ENCODE measurements around the gene ROBO1.
"Not testable (repeated sequence)": the region's sequence is repeated elsewhere in the genome, so short reads cannot be mapped to it uniquely, and the experiment has no call there.

ROBO1 gene

DNA sequence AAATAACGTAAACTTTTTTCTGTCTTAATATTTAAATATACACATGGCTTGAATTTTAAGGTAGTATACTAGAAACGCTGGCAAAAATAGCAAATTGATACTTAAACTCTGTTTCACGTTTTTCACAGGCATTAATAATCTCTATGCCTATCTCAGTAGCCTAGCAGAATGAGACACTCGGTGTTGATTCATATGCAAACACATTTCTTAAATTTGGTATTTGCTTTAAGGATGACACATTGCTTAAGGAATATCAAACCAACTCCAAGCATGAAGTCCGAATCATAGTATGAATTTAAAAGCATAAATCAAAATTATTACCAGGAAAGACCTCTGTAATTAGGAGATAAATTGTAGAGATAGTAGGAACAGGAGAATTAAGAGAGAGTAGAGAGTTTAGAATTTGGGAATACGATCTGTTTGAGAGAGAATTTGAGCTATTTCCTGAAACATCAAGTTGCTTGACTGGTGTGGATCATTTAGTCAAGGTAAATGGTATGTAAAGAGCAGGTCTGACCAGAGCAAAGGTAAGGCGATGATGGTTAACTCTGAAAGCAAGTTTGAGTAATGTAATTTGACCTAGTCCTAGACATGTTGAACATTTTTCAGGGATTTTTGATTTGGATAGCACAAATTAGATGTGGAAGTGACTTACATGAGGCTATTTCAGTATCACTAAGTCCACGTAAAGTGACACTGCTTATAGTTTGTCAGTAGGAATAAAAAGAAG lies 236.1 kb downstream of the ROBO1 start:
- H3K27ac ChIP-seq = no peak overlapping the region
- TF ChIP-seq EZH2 (IDR thresholded peaks at IDR 0.05) (no peak), FOXP2 (optimal IDR thresholded peaks at IDR 0.05; ENCODE audit: control extremely low read depth, extremely low read length, insufficient read depth) (no peak), POLR2AphosphoS5 (IDR thresholded peaks at IDR 0.05; ENCODE audit: borderline replicate concordance, low read depth, low read length) (no peak)
- no peak overlapping the region for H3K4me3 ChIP-seq
- no peak for DNase-seq (ENCODE audit: low read depth, low spot score)
- no peak overlapping the region for H3K9ac ChIP-seq (ENCODE audit: insufficient read length)
- no peaks in the 10 kb centered on the region for H3K9me3 ChIP-seq (ENCODE audit: low read depth, low read length)
- H3K36me3 ChIP-seq (ENCODE audit: insufficient read depth, low read length) = no peaks in the 10 kb centered on the region

DNA sequence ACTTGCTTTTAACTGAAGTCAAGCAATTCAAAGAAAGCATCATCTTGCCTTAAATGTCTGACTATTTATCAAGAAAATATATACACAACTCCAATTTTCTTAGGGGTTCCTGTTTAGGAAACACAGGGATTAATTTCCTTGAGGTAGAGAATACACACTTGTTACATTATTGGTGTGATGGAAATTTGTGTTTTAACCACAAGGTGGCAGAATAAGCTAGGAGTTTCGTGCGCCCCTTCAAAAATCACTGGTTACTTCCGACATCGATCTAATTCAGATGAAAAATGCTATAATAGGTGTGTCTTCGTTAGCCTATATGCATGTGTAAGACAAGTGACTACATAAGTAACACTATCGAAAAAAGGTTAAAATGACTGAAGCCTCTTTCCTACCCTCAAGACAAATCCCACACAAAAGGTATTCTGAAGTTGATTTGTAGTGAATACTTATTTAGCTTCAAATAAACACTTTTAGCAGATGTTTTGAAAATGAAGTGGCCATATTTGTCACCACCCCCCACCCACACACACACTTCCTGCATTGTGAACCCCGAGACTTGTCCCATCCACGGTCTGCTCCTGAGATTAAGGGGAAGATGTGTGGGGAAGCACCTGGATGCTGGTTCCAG lies 246.5 kb downstream of the ROBO1 start:
- no peaks in the 10 kb centered on the region for H3K36me3 ChIP-seq (ENCODE audit: insufficient read depth, low read length)
- H3K4me3 ChIP-seq = peak overlapping the region; percentile 56
- DNase-seq (ENCODE audit: low read depth, low spot score) = no peak

DNA sequence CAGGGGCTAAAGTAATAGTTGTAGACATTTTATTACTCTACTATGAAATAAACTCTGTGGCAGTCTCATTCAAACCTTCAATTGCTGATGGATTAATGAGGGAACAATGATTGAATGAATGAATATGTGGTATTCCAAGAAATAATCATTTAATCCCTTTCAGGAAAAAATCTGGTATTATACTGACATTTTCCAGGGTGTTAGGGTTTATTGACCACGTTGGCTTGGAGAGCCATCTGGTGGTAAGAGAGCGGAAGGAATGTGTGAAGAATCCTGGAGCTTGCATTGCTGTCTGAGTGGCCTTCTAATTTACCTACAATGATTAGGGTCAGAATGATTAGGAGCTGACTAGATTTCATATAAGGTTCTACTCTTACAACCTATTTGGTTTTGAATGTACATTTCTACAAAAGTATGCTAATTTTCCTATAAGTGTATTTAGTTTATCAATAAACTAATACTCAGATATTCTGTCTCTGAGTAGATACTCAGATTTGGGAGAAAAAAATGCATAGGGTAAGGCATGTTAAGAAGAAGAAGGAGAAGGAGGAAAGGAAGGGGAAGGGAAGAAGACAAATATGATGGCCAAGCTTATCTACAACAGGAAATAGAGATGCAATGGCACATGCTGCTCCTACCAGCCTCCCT lies 249.9 kb downstream of the ROBO1 start:
- Histone ChIP-seq H3K9me3 (ENCODE audit: low read depth, low read length) (no peaks in the 10 kb centered on the region), H3K4me3 (no peak overlapping the region), H3K9ac (ENCODE audit: insufficient read length) (no peak overlapping the region), H3K27ac (no peak overlapping the region), H3K36me3 (ENCODE audit: insufficient read depth, low read length) (no peaks in the 10 kb centered on the region)
- DNase-seq (ENCODE audit: low read depth, low spot score) = no peak
- TF ChIP-seq FOXP2 (optimal IDR thresholded peaks at IDR 0.05; ENCODE audit: control extremely low read depth, extremely low read length, insufficient read depth) (no peak), EZH2 (IDR thresholded peaks at IDR 0.05) (no peak), POLR2AphosphoS5 (IDR thresholded peaks at IDR 0.05; ENCODE audit: borderline replicate concordance, low read depth, low read length) (no peak)

More for the DNA sequence above, 246.5 kb downstream of the ROBO1 start:
- TF ChIP-seq POLR2AphosphoS5 (IDR thresholded peaks at IDR 0.05; ENCODE audit: borderline replicate concordance, low read depth, low read length) (no peak), FOXP2 (optimal IDR thresholded peaks at IDR 0.05; ENCODE audit: control extremely low read depth, extremely low read length, insufficient read depth) (no peak), EZH2 (IDR thresholded peaks at IDR 0.05) (no peak)
- Histone ChIP-seq H3K9ac (ENCODE audit: insufficient read length) (no peak overlapping the region), H3K27ac (no peak overlapping the region; the same call in 1 of the 2 replicates), H3K9me3 (ENCODE audit: low read depth, low read length) (no peaks in the 10 kb centered on the region)

DNA sequence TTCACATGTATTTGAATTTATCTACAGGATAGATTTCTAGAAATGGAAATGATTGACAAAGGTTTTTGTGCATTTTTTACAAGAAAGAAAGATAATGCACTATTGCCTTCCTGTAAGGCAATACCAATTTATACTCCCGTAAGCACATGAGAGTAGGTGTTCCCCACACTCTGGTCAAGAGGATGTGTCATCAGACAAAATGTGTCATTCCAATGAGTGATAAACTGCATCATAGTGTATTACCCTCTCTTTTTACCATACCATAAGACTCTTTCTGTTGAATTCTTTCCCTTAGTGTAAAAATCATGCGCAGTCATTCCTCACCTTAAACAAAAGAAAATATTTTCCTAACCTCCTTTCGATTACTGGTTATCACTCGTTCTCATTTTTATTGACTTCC lies 251.0 kb downstream of the ROBO1 start:
- no peak for DNase-seq (ENCODE audit: low read depth, low spot score)
- H3K9ac ChIP-seq (ENCODE audit: insufficient read length) = no peak overlapping the region
- no peaks in the 10 kb centered on the region for H3K36me3 ChIP-seq (ENCODE audit: insufficient read depth, low read length)
- H3K4me3 ChIP-seq = no peak overlapping the region
- H3K27ac ChIP-seq = no peak overlapping the region
- no peak for TF ChIP-seq POLR2AphosphoS5 (IDR thresholded peaks at IDR 0.05; ENCODE audit: borderline replicate concordance, low read depth, low read length)
- TF ChIP-seq EZH2 (IDR thresholded peaks at IDR 0.05) = no peak
- TF ChIP-seq FOXP2 (optimal IDR thresholded peaks at IDR 0.05; ENCODE audit: control extremely low read depth, extremely low read length, insufficient read depth) = no peak
- no peaks in the 10 kb centered on the region for H3K9me3 ChIP-seq (ENCODE audit: low read depth, low read length)

DNA sequence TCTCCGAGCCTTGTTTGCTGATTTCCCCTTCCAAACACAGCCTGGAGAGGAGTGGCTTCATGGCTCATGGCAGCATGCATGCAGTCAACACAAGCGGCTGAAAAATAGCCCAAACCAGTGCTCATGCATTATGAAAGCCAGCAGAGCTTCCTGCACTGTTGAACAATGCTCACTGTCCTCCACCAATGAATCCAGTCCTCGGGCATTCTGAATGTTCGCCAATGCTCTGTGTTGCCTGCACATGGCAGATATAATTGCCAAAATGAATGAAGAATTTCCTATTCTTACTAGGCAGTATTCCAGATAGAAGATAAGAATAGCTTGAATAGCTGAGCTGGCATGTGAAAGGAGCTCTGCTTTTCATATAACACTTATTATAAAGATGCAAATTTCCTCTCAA lies 252.7 kb downstream of the ROBO1 start:
- peak overlapping the region; percentile 92 for H3K27ac ChIP-seq
- no peak for TF ChIP-seq FOXP2 (optimal IDR thresholded peaks at IDR 0.05; ENCODE audit: control extremely low read depth, extremely low read length, insufficient read depth)
- peak; percentile 54 for TF ChIP-seq POLR2AphosphoS5 (IDR thresholded peaks at IDR 0.05; ENCODE audit: borderline replicate concordance, low read depth, low read length)
- TF ChIP-seq EZH2 (IDR thresholded peaks at IDR 0.05) = no peak
- DNase-seq (ENCODE audit: low read depth, low spot score) = no peak
- peak overlapping the region; percentile 66 for H3K4me3 ChIP-seq
- H3K9me3 ChIP-seq (ENCODE audit: low read depth, low read length) = no peaks in the 10 kb centered on the region
- H3K36me3 ChIP-seq (ENCODE audit: insufficient read depth, low read length) = no peaks in the 10 kb centered on the region
- H3K9ac ChIP-seq (ENCODE audit: insufficient read length) = peak overlapping the region; percentile 51

DNA sequence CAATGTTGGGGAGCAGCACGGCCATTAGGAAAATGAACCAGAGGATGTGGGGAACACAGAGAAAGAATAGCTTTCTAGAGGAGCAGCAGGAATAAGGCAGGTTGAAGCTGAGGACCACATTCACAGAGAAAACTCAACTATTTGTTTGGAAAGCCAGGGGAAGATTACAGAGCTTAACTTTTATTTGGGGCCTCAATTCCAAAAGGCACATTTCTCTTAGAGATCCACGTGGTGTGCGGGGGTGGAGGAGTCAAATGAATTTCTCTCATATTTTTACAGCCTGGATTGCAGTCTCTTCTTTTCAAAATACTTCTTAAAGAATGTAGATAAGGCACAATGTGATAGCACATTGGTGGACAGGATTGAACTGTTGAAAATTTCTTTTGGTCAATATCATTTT lies 253.7 kb downstream of the ROBO1 start:
- no peaks in the 10 kb centered on the region for H3K36me3 ChIP-seq (ENCODE audit: insufficient read depth, low read length)
- no peak for DNase-seq (ENCODE audit: low read depth, low spot score)
- no peak overlapping the region for H3K4me3 ChIP-seq
- H3K9ac ChIP-seq (ENCODE audit: insufficient read length) = no peak overlapping the region
- TF ChIP-seq FOXP2 (optimal IDR thresholded peaks at IDR 0.05; ENCODE audit: control extremely low read depth, extremely low read length, insufficient read depth) (no peak), EZH2 (IDR thresholded peaks at IDR 0.05) (no peak), POLR2AphosphoS5 (IDR thresholded peaks at IDR 0.05; ENCODE audit: borderline replicate concordance, low read depth, low read length) (no peak)
- peak overlapping the region; percentile 92 for H3K27ac ChIP-seq
- no peaks in the 10 kb centered on the region for H3K9me3 ChIP-seq (ENCODE audit: low read depth, low read length)

DNA sequence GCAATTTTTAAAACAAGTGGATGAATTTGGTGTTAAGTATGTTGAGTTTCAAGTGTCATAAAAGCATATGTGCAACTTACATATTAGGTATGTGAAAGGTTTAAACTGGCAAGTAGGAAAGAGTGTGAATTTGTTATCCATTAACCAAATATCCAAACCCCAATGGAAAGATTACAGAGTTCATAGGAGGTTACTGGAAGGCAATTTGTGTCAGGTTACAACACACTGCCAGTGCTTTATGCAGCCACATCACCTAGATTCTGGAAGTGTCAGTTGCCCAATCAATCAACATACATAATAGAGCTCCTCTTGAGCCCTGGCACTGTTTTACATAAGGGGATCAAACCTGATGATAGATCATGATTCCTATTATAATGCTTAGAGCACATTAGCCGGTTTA lies 261.0 kb downstream of the ROBO1 start:
- no peak overlapping the region for H3K9ac ChIP-seq (ENCODE audit: insufficient read length)
- no peak overlapping the region for H3K4me3 ChIP-seq
- no peaks in the 10 kb centered on the region for H3K9me3 ChIP-seq (ENCODE audit: low read depth, low read length)
- H3K36me3 ChIP-seq (ENCODE audit: insufficient read depth, low read length) = no peaks in the 10 kb centered on the region
- no peak for DNase-seq (ENCODE audit: low read depth, low spot score)
- TF ChIP-seq EZH2 (IDR thresholded peaks at IDR 0.05) (no peak), FOXP2 (optimal IDR thresholded peaks at IDR 0.05; ENCODE audit: control extremely low read depth, extremely low read length, insufficient read depth) (no peak), POLR2AphosphoS5 (IDR thresholded peaks at IDR 0.05; ENCODE audit: borderline replicate concordance, low read depth, low read length) (no peak)
- H3K27ac ChIP-seq = no peak overlapping the region

DNA sequence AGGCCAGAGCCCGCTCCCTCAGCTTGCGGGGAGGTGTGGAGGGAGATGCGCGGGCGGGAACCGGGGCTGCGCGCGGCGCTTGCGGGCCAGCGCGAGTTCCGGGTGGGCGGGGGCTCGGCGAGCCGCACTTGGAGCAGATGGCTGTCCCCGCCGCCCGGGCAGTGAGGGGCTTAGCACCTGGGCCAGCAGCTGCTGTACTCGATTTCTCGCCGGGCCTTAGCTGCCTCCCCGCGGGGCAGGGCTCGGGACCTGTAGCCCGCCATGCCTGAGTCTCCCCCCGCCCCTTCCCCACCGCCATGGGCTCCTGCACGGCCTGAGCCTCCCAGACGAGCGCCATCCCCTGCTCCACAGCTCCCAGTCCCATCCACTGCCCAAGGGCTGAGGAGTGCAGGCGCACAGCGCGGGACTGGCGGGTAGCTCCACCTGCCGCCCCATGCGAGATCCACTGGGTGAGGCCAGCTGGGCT lies 265.5 kb downstream of the ROBO1 start:
- H3K9ac ChIP-seq (ENCODE audit: insufficient read length) = not testable (repeated sequence)

More for the DNA sequence above, 265.5 kb downstream of the ROBO1 start:
- H3K36me3 ChIP-seq (ENCODE audit: insufficient read depth, low read length); H3K9me3 ChIP-seq (ENCODE audit: low read depth, low read length); H3K4me3 ChIP-seq; DNase-seq (ENCODE audit: low read depth, low spot score); H3K27ac ChIP-seq: not testable (repeated sequence)

Measured in SK-N-MC (cell line).